Breast epithelium (tissue), 4 donors: Measurements from ENCODE around the gene INHBB. TPM values are rescaled to one million over a fixed set of nuclear protein-coding genes. Genes with fewer than 3 reads are reported as not detected.

Experiments
- DNase-seq, 2 donors: peaks; one replicate each; pipeline ENCODE4 v3.0.0-alpha.2; 2019; ENCODE audit warnings: low spot score in 2 of 2
- H3K27ac ChIP-seq, 2 donors: fragments of 200-600 bp; sonication (generic) in 1 of 2; one replicate each; pipeline ENCODE4 v1.5.1; 2016 to 2019; ENCODE audit warnings: mild to moderate bottlenecking in 1 of 2
- H3K27me3 ChIP-seq, 2 donors: fragments of 200-600 bp; sonication (generic) in 1 of 2; one replicate each; pipeline versions ENCODE4 v1.5.1 to v1.6.0; 2017 to 2019; ENCODE audit warnings: control low read depth in 1 of 2, mild to moderate bottlenecking in 1 of 2
- H3K36me3 ChIP-seq: fragments of 200-600 bp; one replicate; pipeline ENCODE4 v1.5.1; 2019
- H3K4me1 ChIP-seq, 2 donors: fragments of 200-600 bp; sonication (generic); one replicate each; pipeline ENCODE4 v1.5.1; 2016 to 2019; ENCODE audit warnings: control low read depth in 1 of 2
- H3K4me3 ChIP-seq, 3 donors: fragments of 200-600 bp; sonication (generic); 1 replicate in 2 of 3; 2 replicates in 1 of 3; pipeline ENCODE4 v1.5.1; 2016 to 2019; ENCODE audit warnings: mild to moderate bottlenecking in 3 of 3, moderate library complexity in 2 of 3
- H3K9me3 ChIP-seq, 2 donors: fragments of 200-600 bp; sonication (generic) in 1 of 2; one replicate each; pipeline ENCODE4 v1.5.1; 2016 to 2019; ENCODE audit warnings: control low read depth in 1 of 2
- CTCF ChIP-seq, 3 donors: fragments of 450-650 bp; IDR thresholded peaks; one replicate each; pipeline ENCODE4 v1.5.1; 2016 to 2017; ENCODE audit warnings: antibody characterized with exemption in 3 of 3, mild to moderate bottlenecking in 3 of 3, moderate library complexity in 3 of 3
- POLR2A ChIP-seq: fragments of 450-650 bp; IDR thresholded peaks from one replicate; pipeline ENCODE4 v1.6.1; 2016; ENCODE audit warnings: antibody characterized with exemption, mild to moderate bottlenecking, moderate library complexity
- POLR2AphosphoS5 ChIP-seq, 3 donors: sonication (generic); formaldehyde crosslinking; IDR thresholded peaks; one replicate each; pipeline ENCODE4 v1.6.1; 2017; ENCODE audit warnings: antibody characterized with exemption in 3 of 3
- intact Hi-C: fragments of 100-400 bp; cut with DNase I; formaldehyde crosslinking; loops from one replicate; pipeline ENCODE4 v1.15.1; 2023; ENCODE audit warnings: low total_unique reads
- total RNA-seq, 3 donors: library from RNA; depleted of rRNA; stranded (reverse); fragments of >200 nt; gene quantifications; one replicate each; pipeline ENCODE4 v1.1.0, GENCODE V29; 2016

The INHBB gene
- total RNA-seq, 3 donors from 2014 or later = 35.0 to 60.6 (median 42.3) TPM

DNA sequence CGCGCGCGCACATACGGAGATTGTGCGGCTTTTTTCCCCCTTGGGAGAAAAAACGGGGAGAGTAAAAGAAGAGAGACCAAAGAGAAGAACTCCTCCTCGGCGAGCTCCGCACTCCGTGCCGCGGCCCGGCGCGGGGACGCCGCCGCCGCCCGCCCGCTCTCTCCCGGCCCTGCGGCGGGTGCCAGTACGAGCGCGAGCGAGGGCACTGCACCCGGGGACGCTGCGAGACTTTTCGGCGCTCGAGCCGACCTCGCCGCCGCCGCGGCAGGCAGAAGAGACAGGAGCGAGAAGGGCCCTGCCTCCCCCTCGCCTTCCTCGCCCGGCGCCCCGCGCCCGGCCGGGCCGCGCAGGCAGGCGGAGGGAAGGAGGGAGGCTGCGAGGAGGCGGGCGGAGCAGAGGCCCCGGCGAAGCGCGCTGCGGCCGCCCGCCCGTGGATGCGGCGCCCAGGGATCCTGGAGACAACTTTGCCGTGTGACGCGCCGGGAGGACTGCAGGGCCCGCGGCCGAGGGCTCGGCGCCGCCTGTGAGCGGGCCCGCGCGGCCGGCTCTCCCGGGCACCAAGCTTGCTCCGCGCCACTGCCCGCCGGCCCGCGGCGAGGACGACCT lies 857 bp upstream of the INHBB start:
- intact Hi-C loops = loop anchor here (5.0 to 10.0 kb wide), 2 partner anchors 180 to 327 kb away; no protein-coding TSS in a partner anchor
- TF ChIP-seq POLR2AphosphoS5 (IDR thresholded peaks at IDR 0.05) = no peak
- Histone ChIP-seq H3K27ac (peak overlapping the region; percentile 83 to 95), H3K36me3 (no peaks in the 10 kb centered on the region), H3K9me3 (no peaks in the 10 kb centered on the region), H3K4me1 (peaks cover 0 to 8% of the 10 kb centered on the region in 2 donors), H3K4me3 (peak overlapping the region; percentile 55 to 95 (median 75)), H3K27me3 (peaks cover 0 to 5% of the 10 kb centered on the region in 2 donors)
- DNase-seq = no peak

- Histone ChIP-seq H3K27ac (peak overlapping the region; percentile 83 to 95), H3K9me3 (no peaks in the 10 kb centered on the region), H3K4me3 (peak overlapping the region; percentile 55 to 95 (median 75)), H3K4me1 (peaks cover 0 to 8% of the 10 kb centered on the region in 2 donors), H3K36me3 (no peaks in the 10 kb centered on the region), H3K27me3 (peaks cover 0 to 5% of the 10 kb centered on the region in 2 donors)
- TF ChIP-seq POLR2A (no peak), CTCF (IDR thresholded peaks at IDR 0.05) (no peak), POLR2AphosphoS5 (IDR thresholded peaks at IDR 0.05) (no peak)
- no peak for DNase-seq
- intact Hi-C loops = loop anchor here (10.0 kb wide), 1 partner anchor 179 kb away; no protein-coding TSS in a partner anchor
These were observed 328 bp upstream of the INHBB start for GRCh38 chr2:120345608-120346007.

DNA sequence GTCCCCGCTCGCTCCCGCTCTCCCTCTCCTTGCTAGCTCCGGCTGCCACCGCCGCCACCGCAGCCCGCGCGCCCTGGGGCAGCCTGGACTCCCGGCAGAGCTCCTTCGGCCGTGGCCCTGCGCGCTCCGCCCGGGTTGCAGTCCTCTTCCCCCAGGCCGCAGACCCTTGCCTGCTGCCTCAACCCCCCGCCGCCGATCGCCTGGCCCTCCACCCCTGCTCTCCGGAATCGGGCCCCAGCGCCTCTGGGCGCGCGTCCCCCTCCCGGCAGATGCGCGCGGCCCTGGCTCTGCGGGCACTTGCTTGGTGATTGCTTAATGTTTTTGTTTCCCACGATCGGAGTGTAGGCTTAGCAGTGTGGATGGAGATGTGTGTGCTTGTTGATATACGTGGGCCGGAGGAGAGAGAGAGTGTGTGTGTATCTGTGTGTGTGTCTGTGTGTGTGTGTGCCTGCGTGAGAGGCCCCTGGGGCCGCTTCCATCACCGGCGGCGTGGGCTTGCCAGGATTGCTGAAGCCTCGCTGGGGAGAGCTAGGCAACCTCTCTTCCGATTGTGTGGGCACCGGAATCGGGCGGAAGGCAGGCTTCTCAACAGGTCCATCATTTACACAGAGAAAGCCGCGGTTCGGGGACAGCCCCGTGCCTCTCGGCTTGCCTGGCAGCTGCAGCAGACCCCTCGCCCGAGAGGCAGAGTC lies 877 bp downstream of the INHBB start:
- Histone ChIP-seq H3K36me3 (no peaks in the 10 kb centered on the region), H3K9me3 (no peaks in the 10 kb centered on the region), H3K27ac (peak overlapping the region; percentile 74 to 95), H3K27me3 (no peaks in the 10 kb centered on the region), H3K4me3 (peak overlapping the region; percentile 49 to 95 (median 75)), H3K4me1 (peaks cover 0 to 8% of the 10 kb centered on the region in 2 donors)
- no peak for TF ChIP-seq POLR2A
- TF ChIP-seq CTCF (IDR thresholded peaks at IDR 0.05) = no peak
- TF ChIP-seq POLR2AphosphoS5 (IDR thresholded peaks at IDR 0.05) = peak in 2 of 3 donors; percentile 13 to 18
- intact Hi-C loops = loop anchor here (10.0 kb wide), 1 partner anchor 178 kb away; no protein-coding TSS in a partner anchor
- DNase-seq = no peak

- H3K9me3 ChIP-seq = no peaks in the 10 kb centered on the region
- no peaks in the 10 kb centered on the region for H3K36me3 ChIP-seq
- H3K4me1 ChIP-seq = peaks cover 0 to 8% of the 10 kb centered on the region in 2 donors
- DNase-seq = no peak
- TF ChIP-seq CTCF (IDR thresholded peaks at IDR 0.05) (no peak), POLR2A (no peak), POLR2AphosphoS5 (IDR thresholded peaks at IDR 0.05) (no peak)
- peak overlapping the region; percentile 49 to 95 (median 75) for H3K4me3 ChIP-seq
- intact Hi-C loops = loop anchor here (10.0 kb wide), 1 partner anchor 177 kb away; no protein-coding TSS in a partner anchor
- no peaks in the 10 kb centered on the region for H3K27me3 ChIP-seq
- H3K27ac ChIP-seq = peak overlapping the region; percentile 74 to 95
These were observed 1.6 kb downstream of the INHBB start for GRCh38 chr2:120347396-120348060.

- Histone ChIP-seq H3K27me3 (no peaks in the 10 kb centered on the region), H3K36me3 (no peaks in the 10 kb centered on the region), H3K4me1 (peaks cover 0 to 8% of the 10 kb centered on the region in 2 donors), H3K9me3 (no peaks in the 10 kb centered on the region), H3K27ac (peak overlapping the region in 1 of 2 donors; percentile 74), H3K4me3 (peak overlapping the region; percentile 49 to 95 (median 75))
- TF ChIP-seq POLR2AphosphoS5 (IDR thresholded peaks at IDR 0.05) = no peak
- TF ChIP-seq CTCF (IDR thresholded peaks at IDR 0.05) = no peak
- TF ChIP-seq POLR2A = no peak
- no peak for DNase-seq
- intact Hi-C loops = loop anchor here (10.0 kb wide), 1 partner anchor 177 kb away; no protein-coding TSS in a partner anchor
These were observed 2.3 kb downstream of the INHBB start for GRCh38 chr2:120348134-120348736.
